ENCODE measurements around the gene ADAMTSL3.
A peak's percentile ranks its signal among the peaks of the same experiment; 100 is the strongest.
"Not testable (repeated sequence)": the region's sequence is repeated elsewhere in the genome, so short reads cannot be mapped to it uniquely, and the experiment has no call there.

ADAMTSL3 gene

GRCh38 chr15:83983634-83984458, 329.9 kb downstream of the ADAMTSL3 start:
- no peak for DNase-seq

- DNase-seq = no peak
Measured at GRCh38 chr15:83984601-83985000, 330.7 kb downstream of the ADAMTSL3 start.

GRCh38 chr15:83991163-83991562, 337.2 kb downstream of the ADAMTSL3 start:
- DNase-seq = no peak

- DNase-seq = no peak
Measured at GRCh38 chr15:83992324-83993031, 338.6 kb downstream of the ADAMTSL3 start.

GRCh38 chr15:83993591-83993990, 339.7 kb downstream of the ADAMTSL3 start:
- DNase-seq = no peak

- DNase-seq = no peak
Measured at GRCh38 chr15:83998486-83998885, 344.6 kb downstream of the ADAMTSL3 start.

GRCh38 chr15:83999396-84000135, 345.6 kb downstream of the ADAMTSL3 start:
- no peak for DNase-seq

- no peak for DNase-seq
Measured at GRCh38 chr15:84001037-84001436, 347.1 kb downstream of the ADAMTSL3 start.

- DNase-seq = no peak
Measured at GRCh38 chr15:84001655-84002054, 347.7 kb downstream of the ADAMTSL3 start.

- no peak for DNase-seq
Measured at GRCh38 chr15:84003791-84004503, 350.0 kb downstream of the ADAMTSL3 start.

GRCh38 chr15:84006421-84006820, 352.5 kb downstream of the ADAMTSL3 start:
- DNase-seq = no peak

GRCh38 chr15:84009616-84010015, 355.7 kb downstream of the ADAMTSL3 start:
- no peak for DNase-seq

- DNase-seq = no peak
Measured at GRCh38 chr15:84010246-84010645, 356.3 kb downstream of the ADAMTSL3 start.

GRCh38 chr15:84016371-84016770, 362.4 kb downstream of the ADAMTSL3 start:
- DNase-seq = no peak

GRCh38 chr15:84022516-84022915, 368.6 kb downstream of the ADAMTSL3 start:
- no peak for DNase-seq

GRCh38 chr15:84023636-84024035, 369.7 kb downstream of the ADAMTSL3 start:
- DNase-seq = no peak

- DNase-seq = no peak
Measured at GRCh38 chr15:84033793-84034553, 380.1 kb downstream of the ADAMTSL3 start.

GRCh38 chr15:84034578-84035398, 380.9 kb downstream of the ADAMTSL3 start:
- DNase-seq = peak; percentile 1

GRCh38 chr15:84035399-84035766, 381.5 kb downstream of the ADAMTSL3 start:
- DNase-seq = no peak

- no peak for DNase-seq
Measured at GRCh38 chr15:84037301-84037700, 383.4 kb downstream of the ADAMTSL3 start.

GRCh38 chr15:84042434-84043056, 388.6 kb downstream of the ADAMTSL3 start:
- not testable (repeated sequence) for DNase-seq
